Activated CD4-positive, alpha-beta T cell treated with anti-CD3 and anti-CD28 coated beads for 4 hours (primary cell): ENCODE data around the gene INCENP.
"Not testable (repeated sequence)": the region's sequence is repeated elsewhere in the genome, so short reads cannot be mapped to it uniquely, and the experiment has no call there.

Experiments
- DNase-seq, 2 donors: peaks; one replicate each; pipeline ENCODE4 v3.0.0-alpha.2; 2020

The INCENP gene

GRCh38 chr11:62123669-62124185 is at the start of gene INCENP:
TSS of gene INCENP (plus strand) at chr11:62124011. CDS start at chr11:62128162, 4,151 bp downstream.
- DNase-seq = peak; percentile 92 to 93

- no peak for DNase-seq
These were observed 48.4 kb upstream of the INCENP start for GRCh38 chr11:62075438-62075837.

GRCh38 chr11:62077132-62077531 is 46.7 kb upstream of the INCENP start:
- no peak for DNase-seq

DNA sequence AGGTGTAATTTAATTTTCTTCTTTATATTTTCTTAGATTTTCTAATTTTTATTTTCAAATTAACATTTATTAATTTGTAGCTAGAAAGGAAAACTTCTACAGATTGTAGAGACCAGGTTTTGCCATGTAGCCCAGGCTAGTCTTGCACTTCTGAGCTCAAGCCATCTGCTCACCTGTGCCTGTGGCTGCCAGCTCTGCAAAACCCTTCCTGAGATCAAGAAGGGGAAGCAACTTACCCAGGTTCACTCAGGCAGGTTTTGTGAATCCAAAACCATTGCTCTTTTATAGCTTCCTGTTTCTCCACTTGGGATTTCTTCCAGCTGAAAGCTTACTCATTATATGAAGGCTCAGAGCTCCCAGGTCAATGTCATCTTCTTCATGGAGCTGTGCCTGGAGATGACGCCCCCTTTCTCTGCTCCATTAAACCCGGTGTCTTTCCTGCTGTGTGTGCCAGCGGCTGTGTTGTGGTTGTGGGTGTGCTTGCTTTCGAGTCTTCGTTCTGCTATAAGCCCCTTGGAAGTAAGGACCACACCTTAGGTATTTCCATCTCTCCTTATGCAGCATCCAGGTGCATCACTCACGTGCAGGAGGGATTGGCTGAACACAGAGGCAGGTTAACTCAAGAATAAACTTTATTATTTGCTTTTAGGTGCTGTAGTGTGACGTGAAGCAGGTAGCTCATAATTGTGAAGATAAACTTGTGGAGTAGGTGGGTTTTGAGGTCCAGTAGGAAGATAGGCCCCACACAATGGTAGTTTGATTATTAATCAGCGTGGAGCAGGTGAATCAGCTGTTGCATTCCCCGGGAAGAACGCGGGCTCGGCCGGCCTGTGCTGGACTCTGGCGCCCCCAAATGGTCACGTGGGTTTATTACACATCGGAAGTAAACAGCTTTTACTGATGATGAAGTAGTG is 42.2 kb upstream of the INCENP start:
- DNase-seq = peak; percentile 74 to 86

DNA sequence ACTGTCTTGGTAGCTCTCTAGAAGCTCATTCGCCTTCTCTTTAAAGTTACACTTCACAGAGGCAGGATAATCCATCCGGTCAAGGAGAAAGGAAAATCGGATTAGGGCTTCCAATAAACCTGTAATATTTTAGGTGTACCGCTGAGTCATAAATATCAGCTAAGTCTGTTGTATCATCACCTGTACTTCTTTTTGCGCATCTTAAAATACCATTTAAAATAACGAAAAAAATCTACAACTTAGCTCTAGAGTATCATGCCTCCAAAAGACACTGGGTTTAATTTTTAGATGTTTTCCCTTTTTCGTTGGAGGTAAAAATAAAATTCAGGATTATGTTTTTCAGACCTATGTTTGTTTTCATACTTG is 41.5 kb upstream of the INCENP start:
- no peak for DNase-seq

DNA sequence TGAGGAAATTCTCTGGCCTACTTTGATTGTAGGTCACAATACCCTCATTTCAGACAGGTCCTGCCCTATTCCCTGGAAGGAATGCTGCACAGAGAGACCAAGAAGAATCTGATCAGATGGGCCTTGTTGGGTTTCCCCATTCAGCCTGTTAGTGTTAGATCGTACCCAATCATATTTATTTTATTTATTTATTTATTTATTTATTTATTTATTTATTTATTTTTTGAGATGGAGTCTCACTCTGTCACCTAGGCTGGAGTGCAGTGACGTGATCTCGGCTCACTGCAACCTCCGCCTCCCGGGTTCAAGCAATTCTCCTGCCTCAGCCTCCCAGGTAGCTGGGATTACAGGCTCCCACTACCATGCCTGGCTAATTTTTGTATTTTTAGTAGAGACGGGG is 39.0 kb upstream of the INCENP start:
- not testable (repeated sequence) for DNase-seq

- no peak for DNase-seq
These were observed 36.1 kb upstream of the INCENP start for GRCh38 chr11:62087694-62088093.

DNA sequence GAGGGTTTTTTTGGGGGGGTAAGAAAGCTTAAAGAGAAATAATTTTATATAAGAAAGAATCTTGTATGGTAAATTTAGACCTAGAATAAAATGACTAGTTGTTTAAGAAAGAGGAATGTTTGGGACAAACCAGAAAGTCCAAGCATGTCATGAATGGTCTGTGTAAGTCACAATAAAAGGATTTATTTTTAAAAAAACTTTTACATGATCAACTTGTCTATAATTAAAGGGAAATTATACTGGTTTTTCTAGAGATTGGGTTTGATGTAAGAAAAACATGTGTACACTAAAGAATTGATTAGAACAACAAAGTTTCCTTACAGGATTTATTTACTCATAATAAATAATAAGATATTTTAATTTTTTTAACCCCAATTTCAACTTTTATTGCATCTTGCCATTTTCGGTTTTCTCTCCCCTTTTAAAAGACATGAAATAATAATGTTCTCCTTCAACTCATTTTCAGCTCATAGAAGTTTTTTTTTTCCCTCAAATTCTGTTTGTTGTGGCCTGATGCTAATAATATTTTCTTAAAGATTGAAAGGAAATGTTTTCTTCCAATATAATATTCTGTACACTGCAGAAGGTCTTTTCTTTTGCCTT is 35.4 kb upstream of the INCENP start:
- DNase-seq = no peak

DNA sequence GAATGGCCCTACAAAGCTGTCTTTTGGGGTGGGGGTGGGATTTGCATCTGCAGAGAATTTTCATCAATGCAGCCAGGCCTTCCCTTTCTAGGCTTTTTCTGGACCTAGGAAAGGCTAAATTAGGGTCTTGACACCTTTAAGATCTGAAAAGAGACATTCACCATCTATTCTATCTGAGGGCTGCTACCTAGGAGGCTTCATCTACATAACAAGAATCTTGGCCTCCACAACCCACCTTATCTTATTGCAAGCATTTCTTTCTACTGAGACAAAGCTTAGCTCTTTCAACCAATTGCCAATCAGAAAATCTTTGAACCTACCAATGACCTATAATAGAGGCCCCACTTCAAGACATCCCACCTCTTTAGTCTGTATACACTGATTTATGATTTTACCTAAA is 20.7 kb upstream of the INCENP start:
- DNase-seq = no peak

DNA sequence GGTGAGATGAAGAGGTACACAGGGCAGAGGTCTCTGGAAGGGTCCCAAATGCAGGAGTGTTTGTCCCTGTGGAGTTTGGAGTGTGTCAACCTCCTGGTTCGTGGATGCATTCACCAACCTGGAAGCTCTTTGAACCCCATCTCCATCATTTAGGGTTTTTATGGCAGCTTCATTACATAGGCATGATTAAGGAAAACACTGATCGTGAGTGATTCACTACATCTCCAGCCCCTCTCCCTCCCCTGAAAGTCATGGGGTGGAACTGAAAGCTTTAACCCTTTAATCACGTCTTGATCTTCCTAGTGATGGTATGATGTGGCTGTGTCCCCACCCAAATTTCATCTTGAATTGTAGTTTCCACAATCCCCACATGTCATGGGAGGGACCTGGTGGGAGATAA is 19.8 kb upstream of the INCENP start:
- DNase-seq = no peak

GRCh38 chr11:62104816-62105653 is 18.8 kb upstream of the INCENP start:
- DNase-seq = peak in 1 of 2 donors; percentile 21

DNA sequence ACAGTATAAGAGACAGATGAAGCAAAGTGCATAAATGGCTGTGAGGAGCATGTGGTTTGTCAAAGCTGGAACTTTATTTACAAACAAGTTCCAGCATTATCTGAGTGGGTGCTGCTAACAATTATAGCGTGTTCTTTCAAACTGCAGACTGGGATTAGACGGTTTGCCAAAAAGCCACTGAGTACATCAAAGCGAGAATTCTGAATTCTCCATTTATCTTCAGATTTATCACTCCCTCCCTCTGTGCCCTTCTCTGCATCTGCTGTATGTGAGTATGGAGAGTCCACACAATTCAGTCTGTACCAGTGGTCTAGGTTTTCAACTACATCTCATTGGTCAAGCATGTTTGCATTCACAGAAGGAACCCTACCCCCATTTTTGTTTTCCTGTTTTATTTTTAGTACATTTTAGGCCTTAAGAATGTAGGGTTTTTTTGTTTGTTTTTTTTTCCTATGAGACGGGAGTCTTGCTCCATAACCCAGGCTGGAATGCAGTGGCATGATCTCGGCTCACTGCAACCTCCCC is 18.1 kb upstream of the INCENP start:
- no peak for DNase-seq

- peak; percentile 28 to 39 for DNase-seq
These were observed 15.6 kb upstream of the INCENP start for GRCh38 chr11:62108017-62108750.

DNA sequence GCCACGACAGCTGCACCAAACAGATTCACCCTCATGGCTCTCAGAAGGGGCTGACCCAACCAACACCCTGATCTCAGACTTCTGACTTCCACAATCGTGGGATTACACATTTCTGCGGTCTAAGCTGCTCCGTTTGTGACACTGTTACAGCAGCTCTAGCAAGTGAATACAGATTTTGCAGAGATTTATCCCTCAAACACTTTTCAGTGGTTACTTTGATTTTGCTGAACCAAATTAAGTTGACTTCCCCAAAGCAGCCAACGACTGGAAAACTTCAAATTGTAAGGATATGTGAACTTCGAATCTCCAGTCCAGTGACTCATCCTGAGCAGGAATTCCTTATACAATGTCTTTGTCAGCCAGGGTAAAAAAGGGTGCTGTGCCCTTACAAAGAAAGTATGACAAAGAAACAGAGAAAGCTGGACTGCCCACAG is 14.8 kb upstream of the INCENP start:
- DNase-seq = no peak

GRCh38 chr11:62115085-62115694 is 8.6 kb upstream of the INCENP start:
- DNase-seq = no peak

DNA sequence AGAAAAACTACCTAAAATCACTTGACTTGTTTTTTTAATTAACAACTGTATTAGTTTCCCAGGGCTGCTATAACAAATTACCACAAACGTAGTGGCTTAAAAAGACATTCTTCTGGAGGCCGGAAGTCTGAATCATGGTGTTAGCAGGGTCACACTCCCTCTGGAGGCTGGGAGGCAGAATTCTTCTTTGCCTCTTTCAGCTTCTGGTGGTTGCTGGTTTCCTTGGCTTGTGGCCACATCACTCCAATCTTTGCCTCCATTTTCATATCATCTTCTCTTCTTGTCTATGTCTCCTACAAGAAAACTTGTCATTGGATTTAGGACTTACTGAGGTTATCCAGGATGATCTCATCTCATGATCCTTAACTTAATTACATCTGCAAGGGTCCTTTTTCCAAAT is 7.4 kb upstream of the INCENP start:
- DNase-seq = no peak

DNA sequence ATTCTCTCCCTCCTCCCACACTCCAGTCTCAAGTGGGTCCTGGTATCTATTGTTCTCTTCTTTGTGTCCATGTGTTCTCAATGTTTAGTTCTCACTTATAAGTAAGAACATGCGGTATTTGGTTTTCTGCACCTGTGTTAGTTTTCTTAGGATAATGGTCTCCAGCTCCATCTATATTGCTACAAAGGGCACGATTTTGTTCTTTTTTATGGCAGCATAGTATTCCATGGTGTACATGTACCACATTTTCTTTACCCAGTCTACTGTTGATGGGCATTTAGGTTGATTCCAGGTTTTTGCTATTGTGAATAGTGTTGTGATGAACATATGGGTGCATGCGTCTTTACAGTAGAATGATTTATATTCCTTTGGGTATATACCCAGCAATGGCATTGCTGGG is 4.2 kb upstream of the INCENP start:
- DNase-seq = no peak

DNA sequence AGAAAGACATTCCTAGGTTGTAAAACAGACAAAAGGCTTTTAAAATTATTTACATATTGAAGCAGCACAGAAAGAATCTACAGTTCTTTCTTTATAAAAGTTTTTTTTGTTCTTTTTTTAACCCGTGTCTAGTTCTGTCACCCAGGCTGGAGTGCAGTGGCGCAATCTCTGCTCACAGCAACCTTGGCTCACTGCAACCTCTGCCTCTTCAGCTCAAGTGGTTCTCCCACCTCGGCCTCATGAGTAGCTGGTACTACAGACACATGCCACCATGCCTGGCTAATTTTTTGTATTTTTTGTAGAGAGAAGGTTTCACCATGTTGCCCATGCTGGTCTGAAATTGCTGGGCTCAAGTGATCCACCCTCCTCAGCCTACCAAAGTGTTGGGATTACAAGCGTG is 3.8 kb upstream of the INCENP start:
- no peak for DNase-seq

DNA sequence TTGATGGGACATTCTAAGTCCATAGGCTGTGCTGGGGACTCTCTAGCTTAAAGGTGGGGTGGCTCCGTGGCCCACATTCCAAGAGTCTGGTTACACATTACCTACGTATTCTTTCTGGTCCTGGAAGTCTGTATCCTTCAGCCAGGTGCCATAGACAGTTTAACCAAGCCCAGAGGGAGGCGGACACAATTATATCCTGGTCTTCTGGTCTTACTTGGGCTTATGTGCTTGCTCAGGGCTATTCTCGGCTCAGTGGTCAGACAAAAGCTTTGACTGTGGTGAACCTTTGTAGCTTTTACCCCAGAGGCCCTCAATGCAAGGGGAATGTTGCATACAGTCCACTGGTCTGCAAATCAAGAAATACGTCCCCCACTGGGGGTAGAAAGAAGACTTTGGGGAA is 3.4 kb upstream of the INCENP start:
- no peak for DNase-seq

- DNase-seq = no peak
These were observed 1.7 kb upstream of the INCENP start for GRCh38 chr11:62122076-62122475.

DNA sequence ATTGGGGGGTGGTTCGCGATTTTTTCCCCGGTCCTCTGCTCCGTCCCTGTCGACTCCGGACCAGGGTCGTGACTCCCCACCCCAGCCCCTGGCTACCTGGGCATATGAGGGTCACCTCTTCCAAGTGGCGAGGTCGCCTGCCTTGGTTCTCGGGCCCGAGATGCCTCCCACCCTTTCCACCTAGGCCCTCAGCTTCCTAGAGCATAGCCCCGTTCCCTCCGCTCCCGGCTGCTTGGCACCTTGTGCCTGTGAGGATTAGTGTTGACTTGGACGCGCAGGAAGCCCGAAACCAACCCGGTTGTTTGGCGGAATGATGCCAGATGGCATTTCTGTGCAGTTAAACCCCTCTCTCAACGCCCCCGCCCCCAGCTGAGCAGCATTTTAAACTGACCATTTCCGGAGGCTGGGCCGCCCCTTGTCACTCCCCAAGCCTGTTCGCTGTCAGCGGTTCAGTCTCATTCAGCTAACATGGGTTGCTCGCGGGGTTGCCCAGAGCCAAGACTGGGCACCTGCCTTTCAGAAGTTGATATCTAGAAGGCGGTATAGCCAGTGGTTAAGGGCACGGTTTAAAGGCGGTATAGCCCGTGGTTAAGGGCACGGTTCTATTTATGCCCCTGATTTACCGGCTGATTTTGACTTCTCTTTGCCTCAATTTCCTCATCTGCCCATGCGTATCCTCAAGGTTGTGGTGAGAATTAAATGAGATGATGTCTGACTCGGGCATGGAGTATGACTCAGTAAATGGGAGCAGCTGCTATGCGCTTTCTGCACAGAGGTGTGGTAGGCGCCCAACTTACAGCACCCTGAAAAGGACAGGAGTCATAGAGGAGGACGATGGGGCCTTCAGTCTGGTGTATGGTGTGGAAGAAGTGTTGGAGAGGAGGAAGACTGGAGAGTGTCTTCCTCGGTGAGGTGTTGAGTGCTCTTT is 639 bp downstream of the INCENP start:
- DNase-seq = no peak
